Endodermal cell (in vitro differentiated cells): Measurements from ENCODE around the gene S100PBP. TPM values are rescaled to one million over a fixed set of nuclear protein-coding genes. Genes with fewer than 3 reads are reported as not detected.
A peak's percentile ranks its signal among the peaks of the same experiment; 100 is the strongest.

ENCODE experiments used
- DNase-seq: peaks from one replicate; pipeline ENCODE4 v3.0.0-alpha.2; 2017
- H3K27ac ChIP-seq: 2 replicates; pipeline ENCODE4 v1.5.1; 2013; ENCODE audit warnings: mild to moderate bottlenecking, low read depth, low read length, moderate library complexity
- H3K27me3 ChIP-seq: 2 replicates; pipeline ENCODE4 v1.6.1; 2013; ENCODE audit warnings: mild to moderate bottlenecking, low read length, moderate library complexity; ENCODE audit not compliant: insufficient read depth, control insufficient read depth, poor library complexity, severe bottlenecking
- H3K36me3 ChIP-seq: 2 replicates; pipeline ENCODE4 v1.7.0; 2013; ENCODE audit warnings: mild to moderate bottlenecking, low read length, moderate library complexity; ENCODE audit not compliant: control insufficient read depth, insufficient read depth
- H3K4me1 ChIP-seq: one replicate; pipeline ENCODE4 v1.7.0; 2013; ENCODE audit warnings: low read length; ENCODE audit not compliant: control insufficient read depth, insufficient read depth
- H3K4me3 ChIP-seq: 2 replicates; pipeline ENCODE4 v1.5.1; 2013; ENCODE audit warnings: mild to moderate bottlenecking, low read length, moderate library complexity
- H3K9ac ChIP-seq: 2 replicates; pipeline ENCODE4 v1.6.1; 2013; ENCODE audit warnings: mild to moderate bottlenecking, low read length, moderate library complexity; ENCODE audit not compliant: poor library complexity, severe bottlenecking; ENCODE audit errors: extremely low read depth
- H3K9me3 ChIP-seq: 2 replicates; pipeline ENCODE4 v1.6.1; 2013; ENCODE audit warnings: mild to moderate bottlenecking, low read length, moderate library complexity; ENCODE audit not compliant: control insufficient read depth
- H3K27ac Mint-ChIP-seq: 2 replicates; pipeline ENCODE4 v1.8.0; 2020; ENCODE audit warnings: mixed read lengths
- H3K27me3 Mint-ChIP-seq: 2 replicates; pipeline ENCODE4 v1.8.0; 2021; ENCODE audit warnings: mild to moderate bottlenecking, mixed read lengths; ENCODE audit not compliant: insufficient read depth
- H3K36me3 Mint-ChIP-seq: 2 replicates; pipeline ENCODE4 v1.8.0; 2020; ENCODE audit warnings: low read depth, mixed read lengths
- H3K4me1 Mint-ChIP-seq: 2 replicates; pipeline ENCODE4 v1.8.0; 2020; ENCODE audit warnings: mixed read lengths
- H3K4me3 Mint-ChIP-seq: 2 replicates; pipeline ENCODE4 v1.8.0; 2020; ENCODE audit warnings: mild to moderate bottlenecking, moderate library complexity, mixed read lengths
- H3K9me3 Mint-ChIP-seq: 2 replicates; pipeline ENCODE4 v1.8.0; 2020; ENCODE audit warnings: mild to moderate bottlenecking, mixed read lengths
- CTCF ChIP-seq: fragments of 200-600 bp; sonication (generic); conservative IDR thresholded peaks from 2 replicates; pipeline ENCODE4 v1.5.0; 2021; ENCODE audit warnings: antibody characterized with exemption, mild to moderate bottlenecking
- WGBS, 2 experiments: methylation state at CpG; one replicate each; pipeline versions ENCODE4 v1.1.5 to v1.1.7; 2013; ENCODE audit warnings: missing lambda C conversion rate in 2 of 2, mixed read lengths in 1 of 2; ENCODE audit not compliant: insufficient coverage in 1 of 2, insufficient read length in 1 of 2; 5-methylcytosine and 5-hydroxymethylcytosine counted together
- total RNA-seq, 2 donors: library from RNA; stranded (reverse); fragmentation: NEBNext Ultra II Directional in 1 of 2; extraction: Animal tissue kit (Norgen Biotek cat#: 25700) in 1 of 2; gene quantifications; 2 replicates in 1 of 2; 3 replicates in 1 of 2; pipeline ENCODE4 v1.2.1, GENCODE V29; 2021

Gene S100PBP
- total RNA-seq, 2 donors from 2014 or later: 91.4 to 112 TPM

GRCh38 chr1:32811265-32811664, 6.2 kb upstream of the S100PBP start:
- Histone ChIP-seq H3K36me3 (peaks cover 84% of the 10 kb centered on the region), H3K9ac (no peak overlapping the region), H3K27ac (peak overlapping the region; percentile 12), H3K4me1 (peaks cover 7% of the 10 kb centered on the region), H3K9me3 (peaks cover 37% of the 10 kb centered on the region), H3K4me3 (peak overlapping the region; percentile 61), H3K27me3 (no peaks in the 10 kb centered on the region)
- no peak overlapping the region for H3K4me3 Mint-ChIP-seq
- WGBS, 2 experiments: 69 to 93% methylated on average over 8 to 9 of the region's 9 CpGs
- peak; percentile 60 for DNase-seq
- H3K27ac Mint-ChIP-seq: peak overlapping the region; percentile 65
- no peaks in the 10 kb centered on the region for H3K27me3 Mint-ChIP-seq
- no peak for TF ChIP-seq CTCF
- H3K4me1 Mint-ChIP-seq: peaks cover 36% of the 10 kb centered on the region
- peaks cover 87% of the 10 kb centered on the region for H3K36me3 Mint-ChIP-seq
- H3K9me3 Mint-ChIP-seq: peaks cover 6% of the 10 kb centered on the region

DNA sequence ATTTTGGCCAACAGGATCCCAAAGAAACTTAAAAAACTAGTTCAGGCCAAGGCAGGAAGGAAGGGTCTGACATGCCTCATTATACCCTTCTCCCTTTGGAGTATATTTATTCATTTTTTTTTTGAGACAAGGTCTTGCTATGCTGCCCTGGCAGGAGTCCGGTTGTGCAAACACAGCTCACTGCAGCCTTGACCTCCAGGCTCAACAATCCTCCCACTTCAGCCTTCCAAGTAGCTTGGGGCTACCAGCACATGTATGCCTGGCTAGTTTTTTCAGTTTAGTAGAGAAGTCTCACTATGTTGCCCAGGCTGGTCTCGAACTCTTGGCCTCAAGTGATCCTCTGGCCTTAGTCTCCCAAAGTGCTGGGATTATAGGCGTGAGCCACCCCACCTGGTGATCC, 5.5 kb upstream of the S100PBP start:
- Mint-ChIP-seq H3K4me1 (peaks cover 36% of the 10 kb centered on the region), H3K27me3 (no peaks in the 10 kb centered on the region), H3K36me3 (peaks cover 80% of the 10 kb centered on the region), H3K27ac (peak overlapping the region; percentile 65), H3K4me3 (no peak overlapping the region), H3K9me3 (peaks cover 3% of the 10 kb centered on the region)
- no peak for DNase-seq
- Histone ChIP-seq H3K4me3 (peak overlapping the region; percentile 61), H3K9me3 (peaks cover 30% of the 10 kb centered on the region), H3K27me3 (no peaks in the 10 kb centered on the region), H3K27ac (peak overlapping the region; percentile 39), H3K9ac (peak overlapping the region; percentile 35), H3K36me3 (peaks cover 77% of the 10 kb centered on the region), H3K4me1 (peaks cover 7% of the 10 kb centered on the region)
- no peak for TF ChIP-seq CTCF
- 80 to 84% methylated on average over 1 to 3 of the region's 3 CpGs for WGBS, 2 experiments

DNA sequence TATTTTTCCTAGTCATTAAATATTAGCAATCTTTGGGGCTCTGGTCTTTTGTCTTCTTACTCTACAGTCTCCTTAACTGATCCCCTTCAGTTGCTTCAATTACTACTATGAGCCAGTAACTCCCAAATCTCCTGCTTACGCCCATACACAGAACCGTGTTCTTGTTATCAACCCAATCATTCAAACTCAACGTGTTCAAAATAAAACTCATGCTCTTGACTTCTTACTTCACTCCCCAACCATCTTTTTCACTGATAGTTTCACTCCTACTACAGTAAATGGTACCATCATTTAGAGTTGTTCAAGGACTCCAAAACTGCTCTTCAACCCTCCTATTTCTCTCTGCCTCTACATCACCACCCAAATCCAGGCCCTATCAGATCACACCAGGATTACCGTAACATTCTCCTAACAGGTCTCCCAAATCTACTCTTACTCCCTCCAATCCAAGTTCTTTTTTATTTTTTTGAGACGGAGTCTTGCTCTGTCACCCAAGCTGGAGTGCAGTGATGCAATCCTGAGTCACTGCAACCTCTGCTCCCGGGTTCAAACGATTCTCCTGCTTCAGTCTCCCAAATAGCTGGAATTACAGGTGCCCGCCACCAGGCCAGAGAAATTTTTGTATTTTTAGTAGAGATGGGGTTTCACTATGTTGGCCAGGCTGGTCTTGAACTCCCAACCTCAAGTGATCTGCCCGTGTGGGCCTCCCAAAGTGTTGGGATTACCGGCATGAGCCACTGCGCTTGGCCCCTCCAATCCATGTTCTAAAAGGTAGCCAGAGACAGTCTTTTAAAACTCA, 3.3 kb upstream of the S100PBP start:
- H3K9me3 Mint-ChIP-seq: peaks cover 2% of the 10 kb centered on the region
- Histone ChIP-seq H3K9me3 (peaks cover 13% of the 10 kb centered on the region), H3K27ac (no peak overlapping the region), H3K4me1 (peaks cover 7% of the 10 kb centered on the region), H3K9ac (no peak overlapping the region), H3K36me3 (peaks cover 55% of the 10 kb centered on the region), H3K4me3 (peak overlapping the region; percentile 100), H3K27me3 (no peaks in the 10 kb centered on the region)
- peaks cover 44% of the 10 kb centered on the region for H3K4me1 Mint-ChIP-seq
- WGBS, 2 experiments: 86 to 93% methylated on average over 10 to 11 of the region's 11 CpGs
- no peak overlapping the region for H3K4me3 Mint-ChIP-seq
- DNase-seq: no peak
- no peaks in the 10 kb centered on the region for H3K27me3 Mint-ChIP-seq
- peak overlapping the region; percentile 2 for H3K27ac Mint-ChIP-seq
- no peak for TF ChIP-seq CTCF
- H3K36me3 Mint-ChIP-seq: peaks cover 60% of the 10 kb centered on the region
